ENCODE results near the gene ATP13A3.

- TF ChIP-seq CTCF (conservative IDR thresholded peaks at IDR 0.05; ENCODE audit: low read length) (no peak), EZH2phosphoT487 (IDR thresholded peaks at IDR 0.05; ENCODE audit: borderline replicate concordance, low read depth, low read length) (no peak)
Observed at GRCh38 chr3:194512895-194513601, 26.2 kb upstream of the ATP13A3 start.
